ENCODE measurements around the gene HCN2.

The HCN2 gene

GRCh38 chr19:662207-662961, 72.7 kb downstream of the HCN2 start:
- H2BK5ac ChIP-seq (ENCODE audit: low read length) = peak overlapping the region; percentile 95
- H3K79me1 ChIP-seq (ENCODE audit: low read depth, low read length) = peaks cover 46% of the 10 kb centered on the region
- peak overlapping the region; percentile 87 for H2AK5ac ChIP-seq (ENCODE audit: low read depth, low read length)
- peaks cover 0 to 2% (median 0%) of the 10 kb centered on the region in 3 experiments for H3K27me3 ChIP-seq (ENCODE audit: control insufficient read depth in 3 of 3, insufficient read depth in 3 of 3, low read depth in 1 of 3, low read length in 3 of 3)
- peak overlapping the region; percentile 84 for H2AFZ ChIP-seq (ENCODE audit: low read length)
- peak overlapping the region; percentile 92 for H3K4me2 ChIP-seq (ENCODE audit: insufficient read depth, low read length, poor library complexity, severe bottlenecking)
- H2BK15ac ChIP-seq (ENCODE audit: low read length) = no peak overlapping the region
- H3K23ac ChIP-seq (ENCODE audit: low read depth, low read length, poor library complexity) = peak overlapping the region; percentile 69
- no peak overlapping the region for H2BK12ac ChIP-seq (ENCODE audit: low read length)
- H3K4me3 ChIP-seq (ENCODE audit: low read length in 2 of 2) = peak overlapping the region; percentile 71 to 95
- peaks cover 14 to 16% of the 10 kb centered on the region in 2 donors for H3K4me1 ChIP-seq (ENCODE audit: control insufficient read depth in 2 of 2, insufficient read depth in 1 of 2, low read depth in 1 of 2, low read length in 2 of 2)
- H3K27ac ChIP-seq (replicated peaks; ENCODE audit: low read length) = no peak overlapping the region
- no peak overlapping the region for H4K8ac ChIP-seq (ENCODE audit: low read depth, low read length)
- peak overlapping the region; percentile 37 for H3K4ac ChIP-seq (ENCODE audit: low read length)
- H4K91ac ChIP-seq (ENCODE audit: low read depth, low read length, poor library complexity) = no peak overlapping the region
- WGBS, 2 donors (ENCODE audit: extremely low coverage in 2 of 2, insufficient read length in 2 of 2, insufficient replicate concordance in 1 of 2) = no CpG with 5 or more reads among the region's 81 CpGs
- H3K18ac ChIP-seq (ENCODE audit: low read length) = peak overlapping the region; percentile 99
- H2BK120ac ChIP-seq (ENCODE audit: low read depth, low read length) = no peak overlapping the region
- peaks cover 6 to 9% of the 10 kb centered on the region in 2 donors for H3K9me3 ChIP-seq (replicated peaks in 1 of 2; ENCODE audit: control insufficient read depth in 2 of 2, insufficient read depth in 1 of 2, low read depth in 1 of 2, low read length in 2 of 2)
- no peak for DNase-seq (ENCODE audit: low spot score)
- H3K9ac ChIP-seq (ENCODE audit: low read depth, low read length, poor library complexity) = peak overlapping the region; percentile 99
- H3K36me3 ChIP-seq (replicated peaks in 1 of 2; ENCODE audit: control insufficient read depth in 2 of 2, insufficient read depth in 2 of 2, low read length in 2 of 2) = peaks cover 3 to 12% of the 10 kb centered on the region in 2 donors
- H3K14ac ChIP-seq (ENCODE audit: low read length) = peak overlapping the region; percentile 99

GRCh38 chr19:662962-663681, 73.4 kb downstream of the HCN2 start, which contains the start of gene RNF126:
TSS of gene RNF126 (minus strand) at chr19:663214. CDS start at chr19:663121, 93 bp downstream.
- peak within 1 kb of the TSS; percentile 37 for H3K4ac ChIP-seq (ENCODE audit: low read length)
- H3K23ac ChIP-seq (ENCODE audit: low read depth, low read length, poor library complexity) = peak within 1 kb of the TSS; percentile 69
- H3K18ac ChIP-seq (ENCODE audit: low read length) = peak within 1 kb of the TSS; percentile 99
- peak within 1 kb of the TSS; percentile 71 to 95 for H3K4me3 ChIP-seq (ENCODE audit: low read length in 2 of 2)
- peak; percentile 86 for DNase-seq (ENCODE audit: low spot score)
- H3K4me2 ChIP-seq (ENCODE audit: insufficient read depth, low read length, poor library complexity, severe bottlenecking) = peak within 1 kb of the TSS; percentile 92
- H3K14ac ChIP-seq (ENCODE audit: low read length) = peak within 1 kb of the TSS; percentile 99
- no peak within 1 kb of the TSS for H2BK12ac ChIP-seq (ENCODE audit: low read length)
- no peak within 1 kb of the TSS for H4K91ac ChIP-seq (ENCODE audit: low read depth, low read length, poor library complexity)
- peaks cover 9 to 10% of the 10 kb centered on the region in 2 donors for H3K9me3 ChIP-seq (replicated peaks in 1 of 2; ENCODE audit: control insufficient read depth in 2 of 2, insufficient read depth in 1 of 2, low read depth in 1 of 2, low read length in 2 of 2)
- H4K8ac ChIP-seq (ENCODE audit: low read depth, low read length) = no peak within 1 kb of the TSS
- peaks cover 14 to 16% of the 10 kb centered on the region in 2 donors for H3K4me1 ChIP-seq (ENCODE audit: control insufficient read depth in 2 of 2, insufficient read depth in 1 of 2, low read depth in 1 of 2, low read length in 2 of 2)
- peak within 1 kb of the TSS; percentile 92 for H2AFZ ChIP-seq (ENCODE audit: low read length)
- no CpG with 5 or more reads among the region's 97 CpGs for WGBS, 2 donors (ENCODE audit: extremely low coverage in 2 of 2, insufficient read length in 2 of 2, insufficient replicate concordance in 1 of 2)
- H3K79me1 ChIP-seq (ENCODE audit: low read depth, low read length) = peaks cover 41% of the 10 kb centered on the region
- H2BK5ac ChIP-seq (ENCODE audit: low read length) = peak within 1 kb of the TSS; percentile 95
- H3K27me3 ChIP-seq (ENCODE audit: control insufficient read depth in 3 of 3, insufficient read depth in 3 of 3, low read depth in 1 of 3, low read length in 3 of 3) = peaks cover 0 to 2% (median 0%) of the 10 kb centered on the region in 3 experiments
- H3K27ac ChIP-seq (replicated peaks; ENCODE audit: low read length) = peak within 1 kb of the TSS; percentile 76
- peak within 1 kb of the TSS; percentile 99 for H3K9ac ChIP-seq (ENCODE audit: low read depth, low read length, poor library complexity)
- peak within 1 kb of the TSS; percentile 98 for H2AK5ac ChIP-seq (ENCODE audit: low read depth, low read length)
- no peak within 1 kb of the TSS for H2BK120ac ChIP-seq (ENCODE audit: low read depth, low read length)
- H3K36me3 ChIP-seq (replicated peaks in 1 of 2; ENCODE audit: control insufficient read depth in 2 of 2, insufficient read depth in 2 of 2, low read length in 2 of 2) = peaks cover 3 to 6% of the 10 kb centered on the region in 2 donors
- peak within 1 kb of the TSS; percentile 78 for H2BK15ac ChIP-seq (ENCODE audit: low read length)

GRCh38 chr19:663682-664117, 74.0 kb downstream of the HCN2 start:
- Histone ChIP-seq H3K27ac (replicated peaks; ENCODE audit: low read length) (peak overlapping the region; percentile 76), H3K27me3 (ENCODE audit: control insufficient read depth in 3 of 3, insufficient read depth in 3 of 3, low read depth in 1 of 3, low read length in 3 of 3) (peaks cover 0 to 2% (median 0%) of the 10 kb centered on the region in 3 experiments), H3K9me3 (replicated peaks in 1 of 2; ENCODE audit: control insufficient read depth in 2 of 2, insufficient read depth in 1 of 2, low read depth in 1 of 2, low read length in 2 of 2) (peaks cover 9 to 10% of the 10 kb centered on the region in 2 donors), H2AFZ (ENCODE audit: low read length) (peak overlapping the region; percentile 92), H2BK120ac (ENCODE audit: low read depth, low read length) (no peak overlapping the region), H3K4me1 (ENCODE audit: control insufficient read depth in 2 of 2, insufficient read depth in 1 of 2, low read depth in 1 of 2, low read length in 2 of 2) (peaks cover 14 to 16% of the 10 kb centered on the region in 2 donors), H3K23ac (ENCODE audit: low read depth, low read length, poor library complexity) (peak overlapping the region; percentile 69), H3K14ac (ENCODE audit: low read length) (no peak overlapping the region), H3K36me3 (replicated peaks in 1 of 2; ENCODE audit: control insufficient read depth in 2 of 2, insufficient read depth in 2 of 2, low read length in 2 of 2) (peaks cover 0 to 2% of the 10 kb centered on the region in 2 donors), H4K91ac (ENCODE audit: low read depth, low read length, poor library complexity) (no peak overlapping the region), H2BK12ac (ENCODE audit: low read length) (no peak overlapping the region), H2BK15ac (ENCODE audit: low read length) (peak overlapping the region; percentile 3), H3K4ac (ENCODE audit: low read length) (peak overlapping the region; percentile 26), H3K9ac (ENCODE audit: low read depth, low read length, poor library complexity) (no peak overlapping the region), H3K4me3 (ENCODE audit: low read length in 2 of 2) (peak overlapping the region; percentile 42 to 80), H2BK5ac (ENCODE audit: low read length) (no peak overlapping the region), H3K18ac (ENCODE audit: low read length) (peak overlapping the region; percentile 80), H3K4me2 (ENCODE audit: insufficient read depth, low read length, poor library complexity, severe bottlenecking) (no peak overlapping the region), H3K79me1 (ENCODE audit: low read depth, low read length) (peaks cover 36% of the 10 kb centered on the region), H2AK5ac (ENCODE audit: low read depth, low read length) (peak overlapping the region; percentile 98), H4K8ac (ENCODE audit: low read depth, low read length) (no peak overlapping the region)
- no CpG with 5 or more reads among the region's 18 CpGs for WGBS, 2 donors (ENCODE audit: extremely low coverage in 2 of 2, insufficient read length in 2 of 2, insufficient replicate concordance in 1 of 2)
- no peak for DNase-seq (ENCODE audit: low spot score)
